SK-N-SH treated with all-trans-retinoic acid at 6 μM for 48 hours (cell line): ENCODE results near the gene PLPPR2.

ENCODE experiments used
- ARNTL ChIP-seq: fragments of 450-650 bp; formaldehyde crosslinking; IDR thresholded peaks from 2 replicates; pipeline ENCODE4 v1.5.0; 2020; ENCODE audit warnings: low read depth, mild to moderate bottlenecking, moderate library complexity, borderline replicate concordance
- BACH2 ChIP-seq: fragments of 250-450 bp; sonication (Bioruptor Pico); IDR thresholded peaks from 2 replicates; pipeline ENCODE4 v1.9.0; 2021; ENCODE audit warnings: mild to moderate bottlenecking, borderline replicate concordance
- PPARA ChIP-seq: fragments of 250-450 bp; sonication (Bioruptor Pico); IDR thresholded peaks from 2 replicates; pipeline ENCODE4 v1.5.0; 2020; ENCODE audit warnings: mild to moderate bottlenecking, borderline replicate concordance
- TOX ChIP-seq: fragments of 250-450 bp; sonication (Bioruptor Pico); IDR thresholded peaks from 2 replicates; pipeline ENCODE4 v1.8.0; 2021; ENCODE audit warnings: mild to moderate bottlenecking, moderate library complexity, borderline replicate concordance
- ZC3H10 ChIP-seq: fragments of 250-450 bp; sonication (Bioruptor Pico); IDR thresholded peaks from 2 replicates; pipeline ENCODE4 v1.5.1; 2021; ENCODE audit warnings: mild to moderate bottlenecking, moderate library complexity
- ZFP3 ChIP-seq: fragments of 250-450 bp; sonication (Bioruptor Pico); IDR thresholded peaks from 2 replicates; pipeline ENCODE4 v1.5.0; 2020; ENCODE audit warnings: mild to moderate bottlenecking, moderate library complexity
- ZFP30 ChIP-seq: fragments of 450-650 bp; formaldehyde crosslinking; IDR thresholded peaks from 2 replicates; pipeline ENCODE4 v1.5.0; 2022; ENCODE audit warnings: mild to moderate bottlenecking, moderate library complexity
- ZNF8 ChIP-seq: fragments of 450-650 bp; formaldehyde crosslinking; IDR thresholded peaks from 2 replicates; pipeline ENCODE4 v1.5.0; 2020; ENCODE audit warnings: mild to moderate bottlenecking, moderate library complexity
- TF ChIP-seq, protein P1 (sequence below): fragments of 250-450 bp; sonication (Bioruptor Pico); IDR thresholded peaks from 2 replicates; pipeline ENCODE4 v1.8.0; 2021; ENCODE audit warnings: low read depth, mild to moderate bottlenecking, moderate library complexity, borderline replicate concordance
- TF ChIP-seq, protein P2 (sequence below): fragments of 250-450 bp; sonication (Bioruptor Pico); IDR thresholded peaks from 2 replicates; pipeline ENCODE4 v1.5.0; 2020; ENCODE audit warnings: mild to moderate bottlenecking, moderate library complexity
- TF ChIP-seq, protein P3 (sequence below): fragments of 250-450 bp; sonication (Bioruptor Pico); IDR thresholded peaks from 2 replicates; pipeline ENCODE4 v1.8.0; 2020; ENCODE audit warnings: mild to moderate bottlenecking, moderate library complexity, borderline replicate concordance
- TF ChIP-seq, protein P4 (sequence below): fragments of 250-450 bp; sonication (Bioruptor Pico); IDR thresholded peaks from 2 replicates; pipeline ENCODE4 v1.5.1; 2021; ENCODE audit warnings: mild to moderate bottlenecking, moderate library complexity

DNA sequence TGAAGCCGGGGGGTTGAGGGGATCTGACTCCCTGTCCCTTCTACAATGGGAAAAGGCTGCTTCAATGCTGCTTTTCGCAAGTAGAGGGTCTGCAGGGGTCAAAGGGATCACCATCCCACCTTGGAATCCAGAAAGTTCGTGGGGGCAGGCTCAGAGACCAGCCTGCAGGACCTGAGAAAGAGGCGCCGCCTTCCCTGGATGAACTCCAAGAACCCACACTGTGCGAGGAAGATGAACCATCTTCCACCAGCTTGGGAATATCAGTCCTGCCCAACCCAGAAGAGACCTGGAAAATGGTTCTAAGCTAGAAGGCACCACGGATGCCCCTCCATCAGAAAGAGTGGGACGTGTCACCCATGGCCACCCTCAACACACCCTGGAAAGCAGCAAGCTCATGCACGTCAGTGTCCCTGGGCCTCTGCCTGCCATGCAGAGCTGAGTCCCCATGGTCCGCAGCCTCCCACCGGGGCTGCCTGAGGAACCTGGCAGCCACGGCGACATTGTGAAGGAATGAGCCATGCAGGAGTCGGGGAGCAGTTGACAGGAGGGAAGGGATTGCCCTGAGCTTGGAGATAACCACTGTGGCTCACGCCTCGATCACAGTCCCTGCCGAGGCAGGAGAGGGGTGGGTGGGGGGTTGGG, 30.4 kb upstream of the PLPPR2 start:
- no peak for TF ChIP-seq PPARA (CRISPR knock-in tag)
- TF ChIP-seq ZNF8, result no peak
- TF ChIP-seq, protein P1, sequence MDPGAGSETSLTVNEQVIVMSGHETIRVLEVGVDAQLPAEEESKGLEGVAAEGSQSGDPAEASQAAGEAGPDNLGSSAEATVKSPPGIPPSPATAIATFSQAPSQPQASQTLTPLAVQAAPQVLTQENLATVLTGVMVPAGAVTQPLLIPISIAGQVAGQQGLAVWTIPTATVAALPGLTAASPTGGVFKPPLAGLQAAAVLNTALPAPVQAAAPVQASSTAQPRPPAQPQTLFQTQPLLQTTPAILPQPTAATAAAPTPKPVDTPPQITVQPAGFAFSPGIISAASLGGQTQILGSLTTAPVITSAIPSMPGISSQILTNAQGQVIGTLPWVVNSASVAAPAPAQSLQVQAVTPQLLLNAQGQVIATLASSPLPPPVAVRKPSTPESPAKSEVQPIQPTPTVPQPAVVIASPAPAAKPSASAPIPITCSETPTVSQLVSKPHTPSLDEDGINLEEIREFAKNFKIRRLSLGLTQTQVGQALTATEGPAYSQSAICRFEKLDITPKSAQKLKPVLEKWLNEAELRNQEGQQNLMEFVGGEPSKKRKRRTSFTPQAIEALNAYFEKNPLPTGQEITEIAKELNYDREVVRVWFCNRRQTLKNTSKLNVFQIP, result no peak
- TF ChIP-seq ZFP3, result no peak
- no peak for TF ChIP-seq TOX (CRISPR knock-in tag)
- no peak for TF ChIP-seq ARNTL (CRISPR knock-in tag)
- no peak for TF ChIP-seq ZFP30
- TF ChIP-seq, protein P2, sequence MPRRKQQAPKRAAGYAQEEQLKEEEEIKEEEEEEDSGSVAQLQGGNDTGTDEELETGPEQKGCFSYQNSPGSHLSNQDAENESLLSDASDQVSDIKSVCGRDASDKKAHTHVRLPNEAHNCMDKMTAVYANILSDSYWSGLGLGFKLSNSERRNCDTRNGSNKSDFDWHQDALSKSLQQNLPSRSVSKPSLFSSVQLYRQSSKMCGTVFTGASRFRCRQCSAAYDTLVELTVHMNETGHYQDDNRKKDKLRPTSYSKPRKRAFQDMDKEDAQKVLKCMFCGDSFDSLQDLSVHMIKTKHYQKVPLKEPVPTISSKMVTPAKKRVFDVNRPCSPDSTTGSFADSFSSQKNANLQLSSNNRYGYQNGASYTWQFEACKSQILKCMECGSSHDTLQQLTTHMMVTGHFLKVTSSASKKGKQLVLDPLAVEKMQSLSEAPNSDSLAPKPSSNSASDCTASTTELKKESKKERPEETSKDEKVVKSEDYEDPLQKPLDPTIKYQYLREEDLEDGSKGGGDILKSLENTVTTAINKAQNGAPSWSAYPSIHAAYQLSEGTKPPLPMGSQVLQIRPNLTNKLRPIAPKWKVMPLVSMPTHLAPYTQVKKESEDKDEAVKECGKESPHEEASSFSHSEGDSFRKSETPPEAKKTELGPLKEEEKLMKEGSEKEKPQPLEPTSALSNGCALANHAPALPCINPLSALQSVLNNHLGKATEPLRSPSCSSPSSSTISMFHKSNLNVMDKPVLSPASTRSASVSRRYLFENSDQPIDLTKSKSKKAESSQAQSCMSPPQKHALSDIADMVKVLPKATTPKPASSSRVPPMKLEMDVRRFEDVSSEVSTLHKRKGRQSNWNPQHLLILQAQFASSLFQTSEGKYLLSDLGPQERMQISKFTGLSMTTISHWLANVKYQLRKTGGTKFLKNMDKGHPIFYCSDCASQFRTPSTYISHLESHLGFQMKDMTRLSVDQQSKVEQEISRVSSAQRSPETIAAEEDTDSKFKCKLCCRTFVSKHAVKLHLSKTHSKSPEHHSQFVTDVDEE (CRISPR knock-in tag), result no peak
- TF ChIP-seq ZC3H10 (CRISPR knock-in tag), result no peak
- TF ChIP-seq, protein P3, sequence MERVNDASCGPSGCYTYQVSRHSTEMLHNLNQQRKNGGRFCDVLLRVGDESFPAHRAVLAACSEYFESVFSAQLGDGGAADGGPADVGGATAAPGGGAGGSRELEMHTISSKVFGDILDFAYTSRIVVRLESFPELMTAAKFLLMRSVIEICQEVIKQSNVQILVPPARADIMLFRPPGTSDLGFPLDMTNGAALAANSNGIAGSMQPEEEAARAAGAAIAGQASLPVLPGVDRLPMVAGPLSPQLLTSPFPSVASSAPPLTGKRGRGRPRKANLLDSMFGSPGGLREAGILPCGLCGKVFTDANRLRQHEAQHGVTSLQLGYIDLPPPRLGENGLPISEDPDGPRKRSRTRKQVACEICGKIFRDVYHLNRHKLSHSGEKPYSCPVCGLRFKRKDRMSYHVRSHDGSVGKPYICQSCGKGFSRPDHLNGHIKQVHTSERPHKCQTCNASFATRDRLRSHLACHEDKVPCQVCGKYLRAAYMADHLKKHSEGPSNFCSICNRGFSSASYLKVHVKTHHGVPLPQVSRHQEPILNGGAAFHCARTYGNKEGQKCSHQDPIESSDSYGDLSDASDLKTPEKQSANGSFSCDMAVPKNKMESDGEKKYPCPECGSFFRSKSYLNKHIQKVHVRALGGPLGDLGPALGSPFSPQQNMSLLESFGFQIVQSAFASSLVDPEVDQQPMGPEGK (CRISPR knock-in tag), result no peak
- no peak for TF ChIP-seq BACH2 (CRISPR knock-in tag)
- TF ChIP-seq, protein P4, sequence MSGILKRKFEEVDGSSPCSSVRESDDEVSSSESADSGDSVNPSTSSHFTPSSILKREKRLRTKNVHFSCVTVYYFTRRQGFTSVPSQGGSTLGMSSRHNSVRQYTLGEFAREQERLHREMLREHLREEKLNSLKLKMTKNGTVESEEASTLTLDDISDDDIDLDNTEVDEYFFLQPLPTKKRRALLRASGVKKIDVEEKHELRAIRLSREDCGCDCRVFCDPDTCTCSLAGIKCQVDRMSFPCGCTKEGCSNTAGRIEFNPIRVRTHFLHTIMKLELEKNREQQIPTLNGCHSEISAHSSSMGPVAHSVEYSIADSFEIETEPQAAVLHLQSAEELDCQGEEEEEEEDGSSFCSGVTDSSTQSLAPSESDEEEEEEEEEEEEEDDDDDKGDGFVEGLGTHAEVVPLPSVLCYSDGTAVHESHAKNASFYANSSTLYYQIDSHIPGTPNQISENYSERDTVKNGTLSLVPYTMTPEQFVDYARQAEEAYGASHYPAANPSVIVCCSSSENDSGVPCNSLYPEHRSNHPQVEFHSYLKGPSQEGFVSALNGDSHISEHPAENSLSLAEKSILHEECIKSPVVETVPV (CRISPR knock-in tag), result no peak
